NB4 (cell line): Measurements from ENCODE around the gene U2AF2.

Source experiments
- MAX ChIP-seq: IDR thresholded peaks from 2 replicates; pipeline ENCODE4 v1.6.1; 2011; ENCODE audit warnings: low read depth, low read length
- TF ChIP-seq, protein P1 (sequence below): IDR thresholded peaks from one replicate; pipeline ENCODE4 v1.5.1; 2012; ENCODE audit warnings: low read depth, low read length

GRCh38 chr19:55650602-55651230 lies 4.1 kb upstream of the U2AF2 start:
- TF ChIP-seq, protein P1, sequence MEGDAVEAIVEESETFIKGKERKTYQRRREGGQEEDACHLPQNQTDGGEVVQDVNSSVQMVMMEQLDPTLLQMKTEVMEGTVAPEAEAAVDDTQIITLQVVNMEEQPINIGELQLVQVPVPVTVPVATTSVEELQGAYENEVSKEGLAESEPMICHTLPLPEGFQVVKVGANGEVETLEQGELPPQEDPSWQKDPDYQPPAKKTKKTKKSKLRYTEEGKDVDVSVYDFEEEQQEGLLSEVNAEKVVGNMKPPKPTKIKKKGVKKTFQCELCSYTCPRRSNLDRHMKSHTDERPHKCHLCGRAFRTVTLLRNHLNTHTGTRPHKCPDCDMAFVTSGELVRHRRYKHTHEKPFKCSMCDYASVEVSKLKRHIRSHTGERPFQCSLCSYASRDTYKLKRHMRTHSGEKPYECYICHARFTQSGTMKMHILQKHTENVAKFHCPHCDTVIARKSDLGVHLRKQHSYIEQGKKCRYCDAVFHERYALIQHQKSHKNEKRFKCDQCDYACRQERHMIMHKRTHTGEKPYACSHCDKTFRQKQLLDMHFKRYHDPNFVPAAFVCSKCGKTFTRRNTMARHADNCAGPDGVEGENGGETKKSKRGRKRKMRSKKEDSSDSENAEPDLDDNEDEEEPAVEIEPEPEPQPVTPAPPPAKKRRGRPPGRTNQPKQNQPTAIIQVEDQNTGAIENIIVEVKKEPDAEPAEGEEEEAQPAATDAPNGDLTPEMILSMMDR = no peak
- no peak for TF ChIP-seq MAX
